ENCODE data around the gene CCT3.

DNA sequence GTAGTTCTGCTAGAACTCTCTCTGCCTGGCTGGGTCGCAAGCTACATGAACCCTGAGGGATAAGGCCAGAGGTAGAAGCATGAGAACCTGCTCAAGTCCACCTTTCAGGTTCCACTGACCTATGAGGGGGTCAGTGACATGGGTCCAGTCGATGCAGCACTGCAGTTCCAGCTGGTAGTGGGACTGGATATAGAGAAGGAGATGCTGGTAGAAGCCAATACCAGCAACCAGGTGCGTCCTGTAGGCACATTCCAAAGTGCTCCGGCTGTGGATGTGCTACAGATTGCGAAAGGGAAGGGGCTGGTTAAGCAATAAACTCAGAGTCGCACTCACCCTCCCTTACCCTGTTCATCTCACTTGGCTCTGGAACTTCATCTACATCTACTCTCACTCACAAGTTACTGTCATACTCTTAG lies 61.1 kb downstream of the CCT3 start:
- no peak for TF ChIP-seq EP300 (IDR thresholded peaks at IDR 0.05)
- TF ChIP-seq, protein P1, sequence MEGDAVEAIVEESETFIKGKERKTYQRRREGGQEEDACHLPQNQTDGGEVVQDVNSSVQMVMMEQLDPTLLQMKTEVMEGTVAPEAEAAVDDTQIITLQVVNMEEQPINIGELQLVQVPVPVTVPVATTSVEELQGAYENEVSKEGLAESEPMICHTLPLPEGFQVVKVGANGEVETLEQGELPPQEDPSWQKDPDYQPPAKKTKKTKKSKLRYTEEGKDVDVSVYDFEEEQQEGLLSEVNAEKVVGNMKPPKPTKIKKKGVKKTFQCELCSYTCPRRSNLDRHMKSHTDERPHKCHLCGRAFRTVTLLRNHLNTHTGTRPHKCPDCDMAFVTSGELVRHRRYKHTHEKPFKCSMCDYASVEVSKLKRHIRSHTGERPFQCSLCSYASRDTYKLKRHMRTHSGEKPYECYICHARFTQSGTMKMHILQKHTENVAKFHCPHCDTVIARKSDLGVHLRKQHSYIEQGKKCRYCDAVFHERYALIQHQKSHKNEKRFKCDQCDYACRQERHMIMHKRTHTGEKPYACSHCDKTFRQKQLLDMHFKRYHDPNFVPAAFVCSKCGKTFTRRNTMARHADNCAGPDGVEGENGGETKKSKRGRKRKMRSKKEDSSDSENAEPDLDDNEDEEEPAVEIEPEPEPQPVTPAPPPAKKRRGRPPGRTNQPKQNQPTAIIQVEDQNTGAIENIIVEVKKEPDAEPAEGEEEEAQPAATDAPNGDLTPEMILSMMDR (IDR thresholded peaks at IDR 0.05) = no peak

All from upper lobe of left lung (tissue), 4 donors.